ENCODE data around the gene NUTM1.

- TF ChIP-seq CTCF (IDR thresholded peaks at IDR 0.05) (no peak), EZH2 (IDR thresholded peaks at IDR 0.05; ENCODE audit: borderline replicate concordance, insufficient read depth, low read depth, low read length, poor library complexity, severe bottlenecking) (no peak)
These were observed 23.4 kb downstream of the NUTM1 start for GRCh38 chr15:34366271-34367065.

All from B cell (primary cell).